ENCODE results near the gene ERICH4.

ERICH4 gene

GRCh38 chr19:41415154-41415571 lies 27.8 kb upstream of the ERICH4 start:
- no peak overlapping the region for H3K4me3 ChIP-seq (ENCODE audit: low read length)
- no peak for DNase-seq (ENCODE audit: low read depth)
- no peak for TF ChIP-seq CTCF (conservative IDR thresholded peaks at IDR 0.05; ENCODE audit: low read depth, low read length)

GRCh38 chr19:41416194-41416674 lies 26.7 kb upstream of the ERICH4 start:
- DNase-seq (ENCODE audit: low read depth), result no peak
- TF ChIP-seq CTCF (conservative IDR thresholded peaks at IDR 0.05; ENCODE audit: low read depth, low read length), result no peak
- H3K4me3 ChIP-seq (ENCODE audit: low read length), result no peak overlapping the region

- no peak for DNase-seq (ENCODE audit: low read depth)
- H3K4me3 ChIP-seq (ENCODE audit: low read length), result no peak overlapping the region
- no peak for TF ChIP-seq CTCF (conservative IDR thresholded peaks at IDR 0.05; ENCODE audit: low read depth, low read length)
Observed at GRCh38 chr19:41420101-41420880, 22.7 kb upstream of the ERICH4 start.

- no peak for TF ChIP-seq CTCF (conservative IDR thresholded peaks at IDR 0.05; ENCODE audit: low read depth, low read length)
- H3K4me3 ChIP-seq (ENCODE audit: low read length), result no peak overlapping the region
- no peak for DNase-seq (ENCODE audit: low read depth)
Observed at GRCh38 chr19:41421314-41421713, 21.6 kb upstream of the ERICH4 start.

GRCh38 chr19:41421973-41422372 lies 21.0 kb upstream of the ERICH4 start:
- no peak overlapping the region for H3K4me3 ChIP-seq (ENCODE audit: low read length)
- DNase-seq (ENCODE audit: low read depth), result no peak
- no peak for TF ChIP-seq CTCF (conservative IDR thresholded peaks at IDR 0.05; ENCODE audit: low read depth, low read length)

- no peak overlapping the region for H3K4me3 ChIP-seq (ENCODE audit: low read length)
- no peak for TF ChIP-seq CTCF (conservative IDR thresholded peaks at IDR 0.05; ENCODE audit: low read depth, low read length)
Observed at GRCh38 chr19:41422456-41422855, 20.5 kb upstream of the ERICH4 start.

GRCh38 chr19:41422955-41423354 lies 20.0 kb upstream of the ERICH4 start:
- no peak for TF ChIP-seq CTCF (conservative IDR thresholded peaks at IDR 0.05; ENCODE audit: low read depth, low read length)
- no peak overlapping the region for H3K4me3 ChIP-seq (ENCODE audit: low read length)
- no peak for DNase-seq (ENCODE audit: low read depth)

More at GRCh38 chr19:41422456-41422855, 20.5 kb upstream of the ERICH4 start:
- no peak for DNase-seq (ENCODE audit: low read depth)

Measured in retinal pigment epithelial cell (primary cell).